Subcutaneous abdominal adipose tissue (tissue), 5 donors: ENCODE results near the gene PRSS27.
"Not testable (repeated sequence)": the region's sequence is repeated elsewhere in the genome, so short reads cannot be mapped to it uniquely, and the experiment has no call there.

ENCODE experiments used
- H3K27ac ChIP-seq: one replicate; pipeline ENCODE4 v1.7.0; 2013; ENCODE audit warnings: low read depth, mild to moderate bottlenecking, inconsistent platforms, low read length, moderate library complexity
- H3K27me3 ChIP-seq, 5 donors: one replicate each; pipeline ENCODE4 v1.7.0; 2013; ENCODE audit warnings: low read length in 5 of 5, inconsistent platforms in 1 of 5; ENCODE audit not compliant: control insufficient read depth in 5 of 5, insufficient read depth in 4 of 5
- H3K36me3 ChIP-seq, 5 donors: one replicate each; pipeline ENCODE4 v1.7.0; 2013; ENCODE audit warnings: low read length in 5 of 5; ENCODE audit not compliant: control insufficient read depth in 5 of 5, insufficient read depth in 5 of 5
- H3K4me1 ChIP-seq, 5 donors: one replicate each; pipeline ENCODE4 v1.7.0; 2013; ENCODE audit warnings: low read length in 5 of 5, mild to moderate bottlenecking in 3 of 5, moderate library complexity in 1 of 5; ENCODE audit not compliant: control insufficient read depth in 5 of 5, insufficient read depth in 5 of 5
- H3K4me3 ChIP-seq, 5 donors: one replicate each; pipeline ENCODE4 v1.7.0; 2013; ENCODE audit warnings: low read length in 5 of 5, low read depth in 1 of 5
- H3K9ac ChIP-seq, 5 donors: one replicate each; pipeline ENCODE4 v1.7.0; 2013; ENCODE audit warnings: low read length in 5 of 5, mild to moderate bottlenecking in 4 of 5, moderate library complexity in 3 of 5
- H3K9me3 ChIP-seq, 5 donors: one replicate each; pipeline ENCODE4 v1.7.0; 2013; ENCODE audit warnings: low read length in 5 of 5; ENCODE audit not compliant: control insufficient read depth in 5 of 5
- donor health status: healthy.
- donor health status: healthy.
- donor health status: healthy.
- donor health status: healthy.
- donor health status: healthy.

The PRSS27 gene

GRCh38 chr16:2689422-2689821 lies 30.6 kb downstream of the PRSS27 start:
- H3K4me3 ChIP-seq: not testable (repeated sequence)
- H3K4me1 ChIP-seq: peaks cover 4 to 52% (median 36%) of the 10 kb centered on the region in 5 donors

DNA sequence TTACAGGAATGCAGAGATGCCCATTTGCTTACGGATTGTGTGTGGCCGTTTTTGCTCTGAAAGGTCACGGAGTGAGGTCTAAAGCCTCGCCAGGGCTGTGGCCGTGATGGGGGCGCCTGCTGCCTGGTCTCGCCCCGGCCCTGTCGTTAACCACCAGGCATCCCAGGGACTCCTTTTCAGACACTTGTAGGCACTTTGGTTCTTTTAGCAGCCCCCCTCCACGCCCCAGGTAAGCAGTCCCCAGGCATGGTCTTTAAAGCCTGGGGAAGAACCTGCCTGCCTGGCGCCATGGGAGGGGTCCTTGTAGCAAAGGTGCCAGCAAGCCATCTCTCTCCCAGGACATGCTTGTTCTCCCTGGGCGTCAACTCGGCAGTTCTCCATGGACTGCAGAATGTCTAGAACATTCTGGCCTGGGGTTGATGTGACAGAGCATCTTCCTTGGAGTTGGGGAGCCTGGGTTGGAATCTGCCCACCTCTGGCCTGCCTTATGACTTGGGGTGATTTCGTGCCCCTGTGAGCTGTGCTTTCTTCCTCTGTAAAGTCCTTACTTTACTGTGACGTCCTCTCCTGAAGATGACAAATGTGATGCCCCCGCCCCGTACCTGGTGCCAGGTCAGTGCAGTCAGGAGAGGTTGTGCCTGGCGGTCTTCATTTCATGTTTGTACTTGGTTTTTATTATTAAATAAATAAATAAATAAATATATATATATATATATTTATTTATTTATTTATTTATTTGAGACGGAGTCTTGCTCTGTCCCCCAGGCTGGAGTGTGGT lies 32.3 kb downstream of the PRSS27 start:
- Histone ChIP-seq H3K4me1 (peaks cover 4 to 55% (median 37%) of the 10 kb centered on the region in 5 donors), H3K9me3 (no peaks in the 10 kb centered on the region), H3K9ac (peak overlapping the region in 1 of 5 donors; percentile 61), H3K4me3 (peak overlapping the region in 1 of 5 donors; percentile 9), H3K36me3 (peaks cover 0 to 24% (median 9%) of the 10 kb centered on the region in 5 donors), H3K27me3 (no peaks in the 10 kb centered on the region), H3K27ac (no peak overlapping the region)

More at GRCh38 chr16:2689422-2689821, 30.6 kb downstream of the PRSS27 start:
- H3K27ac ChIP-seq, H3K9ac ChIP-seq, H3K9me3 ChIP-seq, H3K27me3 ChIP-seq: not testable (repeated sequence)
- peaks cover 0 to 24% (median 9%) of the 10 kb centered on the region in 5 donors for H3K36me3 ChIP-seq

GRCh38 chr16:2686912-2687507 lies 33.0 kb downstream of the PRSS27 start:
- H3K9me3 ChIP-seq: no peaks in the 10 kb centered on the region
- H3K36me3 ChIP-seq: peaks cover 0 to 17% (median 9%) of the 10 kb centered on the region in 5 donors
- H3K4me1 ChIP-seq: peaks cover 3 to 51% (median 32%) of the 10 kb centered on the region in 5 donors
- H3K4me3 ChIP-seq: peak overlapping the region in 2 of 5 donors; percentile 9 to 14
- no peaks in the 10 kb centered on the region for H3K27me3 ChIP-seq
- peak overlapping the region in 1 of 5 donors; percentile 61 for H3K9ac ChIP-seq
- H3K27ac ChIP-seq: no peak overlapping the region

DNA sequence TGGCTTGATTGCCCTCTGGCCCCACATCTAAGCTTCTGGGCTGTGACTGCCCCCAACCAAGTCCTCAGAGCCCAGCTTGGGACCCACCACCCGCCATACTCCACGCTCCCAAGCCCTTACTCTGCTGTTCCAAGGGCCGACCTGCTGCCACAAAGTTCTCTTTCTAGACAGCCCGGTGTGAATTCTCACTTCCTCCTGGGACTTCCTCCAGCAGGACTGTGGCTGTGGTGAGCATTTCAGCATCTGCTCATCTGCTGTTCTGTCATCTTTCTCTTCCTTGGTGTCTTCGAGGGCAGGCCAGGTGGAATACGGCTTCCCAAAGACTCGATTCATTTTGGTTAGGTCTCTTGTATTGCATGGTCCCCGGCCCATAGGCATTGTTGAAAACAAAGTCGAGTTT lies 33.9 kb downstream of the PRSS27 start:
- H3K27me3 ChIP-seq, H3K4me3 ChIP-seq, H3K9me3 ChIP-seq, H3K9ac ChIP-seq, H3K27ac ChIP-seq: not testable (repeated sequence)
- H3K4me1 ChIP-seq: peaks cover 0 to 51% (median 35%) of the 10 kb centered on the region in 5 donors
- H3K36me3 ChIP-seq: peaks cover 0 to 11% (median 3%) of the 10 kb centered on the region in 5 donors

DNA sequence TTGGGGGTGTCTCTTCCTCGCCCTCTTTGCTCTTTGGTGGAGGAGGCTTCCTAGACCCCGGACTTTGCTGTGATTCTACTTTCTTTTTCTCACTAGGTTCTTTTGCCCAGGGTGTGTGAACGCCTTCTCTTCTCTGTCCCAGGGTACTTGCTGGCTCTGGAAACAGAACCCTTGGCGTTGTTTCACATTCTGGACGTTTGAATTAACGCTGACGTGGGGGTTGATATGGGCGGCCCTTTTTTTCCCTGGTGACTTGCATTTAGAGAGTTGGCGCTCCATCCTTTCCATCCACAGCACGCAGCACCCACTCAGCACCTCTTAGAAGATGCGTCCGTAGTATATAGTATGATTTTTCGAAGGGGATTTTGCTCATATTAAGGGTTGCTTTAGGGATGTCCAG lies 37.0 kb downstream of the PRSS27 start:
- H3K27me3 ChIP-seq, H3K9me3 ChIP-seq, H3K36me3 ChIP-seq: not testable (repeated sequence)
- Histone ChIP-seq H3K4me1 (peaks cover 0 to 40% (median 31%) of the 10 kb centered on the region in 5 donors), H3K4me3 (peak overlapping the region; percentile 84 to 100 (median 97)), H3K9ac (peak overlapping the region; percentile 84 to 97 (median 96)), H3K27ac (peak overlapping the region; percentile 76)

- Histone ChIP-seq H3K9me3 (no peaks in the 10 kb centered on the region), H3K27me3 (no peaks in the 10 kb centered on the region), H3K36me3 (no peaks in the 10 kb centered on the region), H3K27ac (peak within 1 kb of the TSS; percentile 76), H3K4me1 (peaks cover 0 to 35% (median 25%) of the 10 kb centered on the region in 5 donors), H3K4me3 (peak within 1 kb of the TSS; percentile 84 to 100 (median 97)), H3K9ac (peak within 1 kb of the TSS; percentile 84 to 97 (median 96))
These were observed 37.6 kb downstream of the PRSS27 start, which contains the start of gene KCTD5 for GRCh38 chr16:2682209-2683021. Gene KCTD5, plus strand, starts transcription at chr16:2682523. Its CDS starts 26 bp downstream, at chr16:2682549.

DNA sequence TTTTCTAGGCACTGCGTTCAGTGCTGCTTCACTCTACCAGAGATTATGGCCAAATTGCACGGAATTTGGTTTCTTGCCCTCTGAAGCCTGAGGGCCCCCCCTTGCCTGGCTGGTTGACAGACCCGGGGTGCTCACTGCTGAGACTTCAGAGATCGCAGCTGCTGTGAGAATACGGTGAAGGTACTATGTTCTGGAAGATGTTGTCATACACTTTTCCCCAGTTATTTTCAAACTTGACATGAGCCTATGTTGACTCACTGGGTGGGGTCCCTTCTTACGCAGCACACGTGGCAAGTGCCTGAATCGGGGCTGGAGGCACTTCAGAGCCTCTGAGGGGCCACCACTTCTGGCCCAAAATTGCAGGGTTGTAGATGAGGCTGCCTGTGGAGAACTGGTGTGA lies 39.7 kb downstream of the PRSS27 start:
- H3K27me3 ChIP-seq, H3K9ac ChIP-seq, H3K4me3 ChIP-seq, H3K36me3 ChIP-seq, H3K9me3 ChIP-seq, H3K27ac ChIP-seq: not testable (repeated sequence)
- peaks cover 0 to 29% (median 18%) of the 10 kb centered on the region in 5 donors for H3K4me1 ChIP-seq

DNA sequence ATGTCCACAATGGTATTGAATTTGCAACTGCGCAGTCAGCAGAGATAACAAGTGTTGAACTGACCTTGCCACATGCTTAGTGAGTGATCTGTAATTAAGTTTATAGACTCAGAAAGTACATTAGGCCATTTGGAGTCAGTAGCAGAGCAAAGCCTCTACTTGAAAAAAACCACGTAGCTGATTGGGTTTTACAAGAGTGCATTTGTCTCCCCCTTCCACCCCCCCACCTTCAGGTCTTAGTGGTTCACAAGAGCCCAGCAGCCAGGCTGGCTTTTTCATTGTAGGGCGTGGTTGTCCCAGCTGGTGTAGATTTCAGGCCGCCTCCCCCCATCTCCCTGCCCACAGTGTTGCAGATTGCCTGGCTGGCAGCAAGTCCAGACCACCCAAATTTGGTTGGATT lies 40.1 kb downstream of the PRSS27 start:
- not testable (repeated sequence) for H3K27ac ChIP-seq, H3K4me3 ChIP-seq, H3K9ac ChIP-seq, H3K27me3 ChIP-seq, H3K9me3 ChIP-seq, H3K36me3 ChIP-seq
- H3K4me1 ChIP-seq: peaks cover 0 to 28% (median 21%) of the 10 kb centered on the region in 5 donors

- H3K9me3 ChIP-seq, H3K27me3 ChIP-seq, H3K36me3 ChIP-seq, H3K9ac ChIP-seq, H3K4me3 ChIP-seq, H3K27ac ChIP-seq: not testable (repeated sequence)
- peaks cover 0 to 31% (median 25%) of the 10 kb centered on the region in 5 donors for H3K4me1 ChIP-seq
These were observed 41.6 kb downstream of the PRSS27 start for GRCh38 chr16:2678206-2678965.
